Effector CD4-positive, alpha-beta T cell (primary cell): ENCODE results near the gene LIPI.
"Not testable (repeated sequence)": the region's sequence is repeated elsewhere in the genome, so short reads cannot be mapped to it uniquely, and the experiment has no call there.

Source experiments
- DNase-seq: peaks from one replicate; pipeline ENCODE4 v3.0.0-alpha.2; 2020

LIPI gene

DNA sequence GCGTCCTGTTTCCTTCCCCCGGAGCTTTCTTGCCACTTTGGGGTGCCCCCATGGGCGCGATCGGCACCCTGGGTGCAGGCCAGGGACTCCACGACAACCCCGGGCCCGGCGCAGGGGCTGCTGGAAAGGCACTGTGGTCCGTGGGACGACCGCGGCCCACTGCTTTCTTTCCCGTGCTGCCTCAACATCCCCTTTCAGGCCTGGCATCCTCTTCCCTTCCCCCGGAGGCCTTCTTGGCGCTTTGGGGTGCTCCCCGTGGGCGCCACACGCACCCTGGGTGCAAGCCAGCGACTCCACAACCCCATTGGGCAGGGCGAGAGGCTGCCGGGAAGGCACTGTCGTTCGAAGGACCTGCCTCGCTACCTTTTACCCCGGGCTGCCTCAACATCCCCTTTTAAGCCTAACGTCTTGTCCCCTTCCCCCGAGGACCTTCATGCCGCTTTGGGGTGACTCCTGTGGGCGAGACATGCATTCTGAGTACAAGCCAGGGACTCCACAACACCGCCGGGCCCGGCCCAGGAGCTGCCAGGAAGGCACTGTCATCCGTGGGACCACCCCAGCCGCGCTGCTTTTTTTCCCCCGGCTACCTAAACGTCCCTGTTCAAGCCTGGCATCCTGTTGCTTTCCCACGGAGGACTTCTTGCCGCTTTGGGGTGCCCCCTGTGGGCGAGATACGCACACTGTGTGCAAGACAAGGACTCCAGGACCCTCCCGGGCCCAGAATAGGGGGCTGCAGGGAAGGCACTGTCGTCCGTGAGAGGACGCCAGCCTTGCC is 137.8 kb downstream of the LIPI start:
- DNase-seq: no peak

DNA sequence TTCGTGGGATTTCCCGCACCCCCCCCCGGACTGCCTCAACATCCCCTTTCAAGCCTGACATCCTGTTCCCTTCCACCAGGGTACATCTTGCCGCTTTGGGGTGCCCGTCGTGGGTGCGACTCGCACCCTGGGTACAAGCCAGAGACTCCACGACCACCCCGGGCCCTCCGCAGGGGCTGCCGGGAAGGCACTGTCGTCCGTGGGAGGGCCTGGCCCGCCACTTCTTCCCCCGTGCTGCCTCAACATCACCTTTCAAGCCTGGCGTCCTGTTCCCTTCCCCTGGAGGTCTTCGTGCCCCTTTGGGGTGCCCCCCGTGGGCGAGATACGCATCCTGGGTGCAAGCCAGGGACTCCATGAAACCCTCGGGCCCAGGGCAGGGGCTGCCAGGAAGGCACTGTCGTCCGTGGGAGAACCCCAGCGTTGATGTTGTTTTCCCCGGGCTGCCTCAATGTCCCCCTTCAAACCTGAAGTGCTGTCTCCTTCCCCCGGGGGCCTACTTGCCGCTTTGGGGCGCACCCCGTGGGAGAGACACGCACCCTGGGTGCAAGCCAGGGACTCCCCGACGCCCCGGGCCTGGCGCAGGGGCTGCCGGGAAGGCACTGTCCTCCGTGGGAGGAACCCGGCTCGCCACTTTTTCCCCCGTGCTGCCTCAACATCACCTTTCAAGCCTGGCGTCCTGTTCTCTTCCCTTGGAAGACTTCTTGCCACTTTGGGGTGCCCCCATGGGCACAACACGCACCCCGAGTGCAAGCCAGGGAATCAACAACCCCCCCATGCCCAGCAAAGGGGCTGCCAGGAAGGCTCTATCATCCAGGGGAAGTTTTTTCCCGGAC is 138.6 kb downstream of the LIPI start:
- DNase-seq: no peak

DNA sequence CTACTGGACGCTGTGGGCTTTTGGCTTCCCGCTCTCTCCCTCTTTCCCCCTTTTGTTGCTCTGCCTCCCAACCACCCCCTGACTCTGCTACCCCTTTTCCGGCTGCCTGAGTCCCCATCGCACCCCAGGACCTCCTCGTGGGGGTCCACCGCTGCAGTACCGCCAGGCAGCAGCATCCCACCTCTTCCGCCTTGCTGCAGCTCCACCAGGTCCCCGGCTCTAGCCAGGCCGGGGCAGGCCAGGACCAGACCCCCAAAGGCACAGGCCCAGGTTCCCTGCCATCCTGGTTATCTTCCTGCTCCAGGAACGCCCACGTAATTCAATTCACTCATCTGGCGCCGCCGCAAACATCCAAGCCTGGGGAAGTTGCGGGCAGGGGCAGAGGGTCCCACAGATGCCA is 139.8 kb downstream of the LIPI start:
- no peak for DNase-seq

GRCh38 chr21:14070049-14070893 is 140.5 kb downstream of the LIPI start:
- DNase-seq: no peak

- no peak for DNase-seq
Observed at GRCh38 chr21:14064296-14064645, 146.5 kb downstream of the LIPI start.

- not testable (repeated sequence) for DNase-seq
Observed at GRCh38 chr21:14063620-14064295, 147.0 kb downstream of the LIPI start.

DNA sequence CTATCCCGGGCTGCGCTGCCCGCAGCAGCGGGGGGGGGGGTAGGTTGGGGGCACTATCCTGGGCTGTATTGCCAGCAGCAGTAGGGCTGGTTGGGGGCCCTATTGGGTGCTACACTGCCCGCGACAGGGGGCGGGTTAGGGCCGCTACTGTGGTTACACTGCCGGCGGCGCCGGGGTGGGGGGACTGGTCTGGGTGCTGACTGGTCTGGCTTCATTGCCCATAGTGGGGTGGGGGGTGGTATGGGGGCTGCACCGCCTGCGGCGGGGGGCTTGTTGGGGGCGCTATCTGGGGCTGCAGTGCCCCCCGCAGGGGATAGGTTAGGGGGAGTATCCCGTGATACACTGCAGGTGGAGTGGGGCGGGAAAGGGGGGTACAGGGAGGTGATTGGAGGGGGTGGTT is 148.1 kb downstream of the LIPI start:
- not testable (repeated sequence) for DNase-seq

GRCh38 chr21:14061820-14062219 is 148.9 kb downstream of the LIPI start:
- not testable (repeated sequence) for DNase-seq

DNA sequence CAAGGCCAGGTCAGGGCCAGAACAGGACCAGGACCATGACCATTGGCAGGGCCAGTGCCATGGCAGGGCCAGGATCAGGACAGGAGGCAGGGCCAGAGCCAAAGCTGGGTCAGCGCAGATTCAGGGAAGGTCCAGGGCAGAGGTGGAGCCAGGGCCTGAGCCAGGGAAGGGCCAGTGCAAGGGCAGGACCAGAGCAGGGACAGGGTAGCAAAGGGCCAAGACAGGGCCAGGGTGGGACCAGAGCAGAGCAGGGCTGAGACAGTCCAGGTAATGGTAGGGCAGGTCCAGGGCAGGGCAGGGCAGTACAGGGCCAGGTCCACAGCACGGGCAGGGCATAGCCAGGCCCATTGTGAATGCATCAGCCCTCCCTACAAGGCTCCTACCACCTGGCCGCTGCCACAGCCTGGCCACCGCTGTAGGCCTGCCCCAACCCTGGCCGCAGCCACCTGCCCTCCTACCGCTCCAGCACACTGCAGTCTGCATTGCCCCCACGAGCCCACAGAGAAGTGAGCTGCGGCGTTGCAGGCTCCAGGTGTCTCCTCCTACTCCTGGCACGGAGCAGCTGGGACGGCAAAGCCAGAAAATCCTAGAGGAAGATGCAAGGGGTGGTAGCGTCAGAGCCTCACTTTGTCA is 151.6 kb downstream of the LIPI start:
- DNase-seq: not testable (repeated sequence)
